Upper lobe of left lung (tissue), 6 donors: ENCODE measurements around the gene FOXL3. TPM values are rescaled to one million over a fixed set of nuclear protein-coding genes. Genes with fewer than 3 reads are reported as not detected.

Experiments
- ATAC-seq, 2 donors: fragments of 200-7000 bp; cut with Tn5 transposase; one replicate each; pipeline ENCODE4 v1.9.1; 2022; ENCODE audit warnings: mild to moderate bottlenecking in 2 of 2, moderate library complexity in 2 of 2; ENCODE audit not compliant: low FRiP score in 2 of 2
- DNase-seq, 2 donors: peaks; one replicate each; pipeline ENCODE4 v3.0.0-alpha.2; 2019 to 2020
- H3K27ac ChIP-seq, 4 donors: fragments of 200-600 bp; sonication (generic); one replicate each; pipeline ENCODE4 v1.5.1; 2016 to 2019
- H3K27me3 ChIP-seq, 4 donors: fragments of 200-600 bp; sonication (generic); one replicate each; pipeline ENCODE4 v1.5.1; 2017 to 2019
- H3K36me3 ChIP-seq, 4 donors: fragments of 200-600 bp; sonication (generic); one replicate each; pipeline ENCODE4 v1.5.1; 2016 to 2019
- H3K4me1 ChIP-seq, 4 donors: fragments of 200-600 bp; sonication (generic); one replicate each; pipeline ENCODE4 v1.5.1; 2018 to 2019
- H3K4me3 ChIP-seq, 4 donors: fragments of 200-600 bp; sonication (generic); one replicate each; pipeline ENCODE4 v1.5.1; 2017 to 2019; ENCODE audit warnings: mild to moderate bottlenecking in 2 of 4, moderate library complexity in 1 of 4
- H3K9me3 ChIP-seq, 4 donors: fragments of 200-600 bp; sonication (generic); one replicate each; pipeline ENCODE4 v1.5.1; 2018 to 2019
- CTCF ChIP-seq, 6 experiments: fragments of 450-650 bp in 4 of 6; fragments of 200-600 bp in 2 of 6; sonication (generic) in 2 of 6; IDR thresholded peaks; one replicate each; pipeline ENCODE4 v1.5.1; 2016 to 2019; ENCODE audit warnings: antibody characterized with exemption in 6 of 6
- EP300 ChIP-seq, 4 donors: sonication (generic); formaldehyde crosslinking; IDR thresholded peaks; one replicate each; pipeline ENCODE4 v1.5.1; 2017; ENCODE audit warnings: antibody characterized with exemption in 4 of 4, control low read depth in 2 of 4
- POLR2A ChIP-seq, 4 donors: fragments of 450-650 bp; IDR thresholded peaks; one replicate each; pipeline ENCODE4 v1.5.1; 2016 to 2017; ENCODE audit warnings: antibody characterized with exemption in 4 of 4, mild to moderate bottlenecking in 2 of 4
- POLR2AphosphoS5 ChIP-seq, 2 donors: sonication (generic); formaldehyde crosslinking; IDR thresholded peaks; one replicate each; pipeline ENCODE4 v1.5.1; 2017; ENCODE audit warnings: antibody characterized with exemption in 2 of 2
- WGBS, 2 donors: methylation state at CpG; one replicate each; pipeline ENCODE4 v1.1.5; 2017 to 2018; 5-methylcytosine and 5-hydroxymethylcytosine counted together
- total RNA-seq, 6 donors: library from RNA; depleted of rRNA in 4 of 6; stranded (reverse); fragments of >200 nt in 4 of 6; gene quantifications; one replicate each; pipeline versions ENCODE4 v1.1.0 to v1.2.1, GENCODE V29; 2016 to 2021
- donor health status: DM: no; HTN: no; CAD: no; lungs with moderate emphysema.
- donor health status: DM: no; HTN: yes; CAD: no; lungs with severe emphysema.

FOXL3 gene
- total RNA-seq, 6 donors from 2014 or later = not detected

GRCh38 chr7:322708-323111 is 32.7 kb downstream of the FOXL3 start:
- no peaks in the 10 kb centered on the region for H3K27me3 ChIP-seq
- H3K9me3 ChIP-seq = no peaks in the 10 kb centered on the region
- ATAC-seq (no peak), DNase-seq (peak in 1 of 2 donors; percentile 62)
- no peak overlapping the region for H3K27ac ChIP-seq
- no peaks in the 10 kb centered on the region for H3K36me3 ChIP-seq
- no peak overlapping the region for H3K4me3 ChIP-seq
- H3K4me1 ChIP-seq = peaks cover 14 to 35% (median 25%) of the 10 kb centered on the region in 4 donors
- WGBS, 2 donors = 93 to 99% methylated on average over 5 to 6 of the region's 6 CpGs
- TF ChIP-seq EP300 (IDR thresholded peaks at IDR 0.05) = no peak
- no peak for TF ChIP-seq POLR2AphosphoS5 (IDR thresholded peaks at IDR 0.05)
- TF ChIP-seq CTCF (IDR thresholded peaks at IDR 0.05) = no peak
- TF ChIP-seq POLR2A (IDR thresholded peaks at IDR 0.05) = no peak

- 78 to 86% methylated on average over 10 of the region's 10 CpGs for WGBS, 2 donors
- Histone ChIP-seq H3K36me3 (no peaks in the 10 kb centered on the region), H3K27ac (no peak overlapping the region), H3K4me1 (peaks cover 14 to 33% (median 25%) of the 10 kb centered on the region in 4 donors), H3K27me3 (no peaks in the 10 kb centered on the region), H3K4me3 (no peak overlapping the region), H3K9me3 (no peaks in the 10 kb centered on the region)
- TF ChIP-seq CTCF (IDR thresholded peaks at IDR 0.05) (no peak), EP300 (IDR thresholded peaks at IDR 0.05) (no peak)
- ATAC-seq = no peak
- DNase-seq = no peak
Observed at GRCh38 chr7:323410-323809, 33.4 kb downstream of the FOXL3 start.

GRCh38 chr7:324011-324410 is 34.0 kb downstream of the FOXL3 start:
- no peak for ATAC-seq
- no peaks in the 10 kb centered on the region for H3K36me3 ChIP-seq
- WGBS, 2 donors = 86 to 89% methylated on average over 7 to 8 of the region's 8 CpGs
- no peaks in the 10 kb centered on the region for H3K27me3 ChIP-seq
- no peak overlapping the region for H3K4me3 ChIP-seq
- TF ChIP-seq EP300 (IDR thresholded peaks at IDR 0.05) (no peak), CTCF (IDR thresholded peaks at IDR 0.05) (no peak), POLR2AphosphoS5 (IDR thresholded peaks at IDR 0.05) (no peak), POLR2A (IDR thresholded peaks at IDR 0.05) (no peak)
- no peak overlapping the region for H3K27ac ChIP-seq
- peak in 1 of 2 donors; percentile 44 for DNase-seq
- no peaks in the 10 kb centered on the region for H3K9me3 ChIP-seq
- H3K4me1 ChIP-seq = peaks cover 14 to 31% (median 24%) of the 10 kb centered on the region in 4 donors

GRCh38 chr7:325051-325798 is 35.3 kb downstream of the FOXL3 start:
- no peaks in the 10 kb centered on the region for H3K27me3 ChIP-seq
- H3K4me3 ChIP-seq = no peak overlapping the region
- no peak for TF ChIP-seq CTCF (IDR thresholded peaks at IDR 0.05)
- TF ChIP-seq POLR2A (IDR thresholded peaks at IDR 0.05) = no peak
- TF ChIP-seq EP300 (IDR thresholded peaks at IDR 0.05) = no peak
- no peak for TF ChIP-seq POLR2AphosphoS5 (IDR thresholded peaks at IDR 0.05)
- H3K36me3 ChIP-seq = no peaks in the 10 kb centered on the region
- no peaks in the 10 kb centered on the region for H3K9me3 ChIP-seq
- H3K4me1 ChIP-seq = peaks cover 14 to 31% (median 24%) of the 10 kb centered on the region in 4 donors
- no peak for ATAC-seq
- no peak for DNase-seq
- H3K27ac ChIP-seq = no peak overlapping the region
- 91 to 93% methylated on average over 20 of the region's 20 CpGs for WGBS, 2 donors

GRCh38 chr7:325811-326210 is 35.8 kb downstream of the FOXL3 start:
- no peaks in the 10 kb centered on the region for H3K27me3 ChIP-seq
- 94 to 97% methylated on average over 11 of the region's 11 CpGs for WGBS, 2 donors
- no peak for ATAC-seq

More at GRCh38 chr7:325811-326210, 35.8 kb downstream of the FOXL3 start:
- Histone ChIP-seq H3K36me3 (no peaks in the 10 kb centered on the region), H3K4me1 (peaks cover 14 to 31% (median 24%) of the 10 kb centered on the region in 4 donors), H3K27ac (peak overlapping the region; percentile 67 to 78 (median 72)), H3K4me3 (no peak overlapping the region), H3K9me3 (no peaks in the 10 kb centered on the region)
- no peak for TF ChIP-seq CTCF (IDR thresholded peaks at IDR 0.05)
- no peak for TF ChIP-seq EP300 (IDR thresholded peaks at IDR 0.05)
- DNase-seq = no peak
